ENCODE results near the gene ZNF800.

DNA sequence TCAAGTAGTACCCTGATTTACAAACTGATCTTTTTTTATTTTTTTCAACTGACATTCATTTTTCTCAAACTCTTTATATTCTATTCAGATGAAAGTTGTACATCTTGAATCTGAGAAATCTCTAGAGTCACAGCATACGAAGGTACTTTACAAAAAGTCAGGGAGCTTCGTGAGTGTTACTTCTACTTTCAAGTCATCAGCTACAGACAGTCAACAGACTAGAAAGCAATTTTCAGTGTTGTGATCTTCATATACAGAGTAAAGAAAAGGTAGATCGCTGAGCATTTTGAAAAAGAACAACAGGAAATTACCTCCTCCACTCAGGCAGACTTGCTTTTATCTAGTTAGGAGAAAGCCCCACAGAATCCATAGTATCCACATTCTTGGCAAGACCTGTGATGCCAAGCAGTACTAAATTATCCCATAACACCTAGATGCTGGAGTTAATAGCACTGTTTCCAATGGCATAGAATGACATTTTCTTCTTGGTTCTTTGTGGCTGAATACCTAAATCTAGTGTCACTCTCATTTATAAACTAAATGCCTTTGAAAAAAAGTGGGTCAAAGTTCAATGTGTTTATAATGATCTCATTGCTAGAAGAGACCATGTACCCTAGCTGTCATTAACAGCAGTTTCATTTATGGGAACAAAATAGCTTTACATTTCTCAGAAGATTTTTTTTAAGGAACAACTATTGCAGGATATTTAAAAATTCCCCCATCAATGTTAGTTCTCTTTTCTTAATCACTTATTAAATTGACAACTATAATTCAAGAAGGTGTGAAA is 12.0 kb upstream of the ZNF800 start:
- TF ChIP-seq, protein P1, sequence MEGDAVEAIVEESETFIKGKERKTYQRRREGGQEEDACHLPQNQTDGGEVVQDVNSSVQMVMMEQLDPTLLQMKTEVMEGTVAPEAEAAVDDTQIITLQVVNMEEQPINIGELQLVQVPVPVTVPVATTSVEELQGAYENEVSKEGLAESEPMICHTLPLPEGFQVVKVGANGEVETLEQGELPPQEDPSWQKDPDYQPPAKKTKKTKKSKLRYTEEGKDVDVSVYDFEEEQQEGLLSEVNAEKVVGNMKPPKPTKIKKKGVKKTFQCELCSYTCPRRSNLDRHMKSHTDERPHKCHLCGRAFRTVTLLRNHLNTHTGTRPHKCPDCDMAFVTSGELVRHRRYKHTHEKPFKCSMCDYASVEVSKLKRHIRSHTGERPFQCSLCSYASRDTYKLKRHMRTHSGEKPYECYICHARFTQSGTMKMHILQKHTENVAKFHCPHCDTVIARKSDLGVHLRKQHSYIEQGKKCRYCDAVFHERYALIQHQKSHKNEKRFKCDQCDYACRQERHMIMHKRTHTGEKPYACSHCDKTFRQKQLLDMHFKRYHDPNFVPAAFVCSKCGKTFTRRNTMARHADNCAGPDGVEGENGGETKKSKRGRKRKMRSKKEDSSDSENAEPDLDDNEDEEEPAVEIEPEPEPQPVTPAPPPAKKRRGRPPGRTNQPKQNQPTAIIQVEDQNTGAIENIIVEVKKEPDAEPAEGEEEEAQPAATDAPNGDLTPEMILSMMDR (IDR thresholded peaks at IDR 0.05; ENCODE audit: low read depth, low read length, missing input control), result no peak
- TF ChIP-seq RAD21 (IDR thresholded peaks at IDR 0.05) (no peak), GABPA (IDR thresholded peaks at IDR 0.05 in 1 of 2, conservative IDR thresholded peaks at IDR 0.05 in 1 of 2) (no peak), TAF1 (conservative IDR thresholded peaks at IDR 0.05) (no peak)

Data from liver (tissue), 3 donors.